Suprapubic skin (tissue), 4 donors: ENCODE measurements around the gene ZDHHC17. TPM values are rescaled to one million over a fixed set of nuclear protein-coding genes. Genes with fewer than 3 reads are reported as not detected.

Experiments used
- DNase-seq, 2 donors: peaks; one replicate each; pipeline ENCODE4 v3.0.0-alpha.2; 2019; ENCODE audit warnings: low spot score in 2 of 2
- H3K27ac ChIP-seq: fragments of 200-600 bp; sonication (generic); one replicate; pipeline ENCODE4 v1.5.1; 2019
- H3K27me3 ChIP-seq: fragments of 200-600 bp; sonication (generic); one replicate; pipeline ENCODE4 v1.5.1; 2019
- H3K36me3 ChIP-seq: fragments of 200-600 bp; sonication (generic); one replicate; pipeline ENCODE4 v1.5.1; 2019
- H3K4me1 ChIP-seq: fragments of 200-600 bp; sonication (generic); one replicate; pipeline ENCODE4 v1.5.1; 2019
- H3K4me3 ChIP-seq: fragments of 200-600 bp; sonication (generic); one replicate; pipeline ENCODE4 v1.5.1; 2019; ENCODE audit warnings: mild to moderate bottlenecking
- H3K9me3 ChIP-seq: fragments of 200-600 bp; sonication (generic); one replicate; pipeline ENCODE4 v1.5.1; 2019
- EP300 ChIP-seq: sonication (generic); formaldehyde crosslinking; IDR thresholded peaks from one replicate; pipeline ENCODE4 v1.6.1; 2017; ENCODE audit warnings: antibody characterized with exemption
- POLR2A ChIP-seq, 2 donors: fragments of 450-650 bp; IDR thresholded peaks; one replicate each; pipeline ENCODE4 v1.6.1; 2017; ENCODE audit warnings: antibody characterized with exemption in 2 of 2, mild to moderate bottlenecking in 2 of 2, moderate library complexity in 2 of 2
- POLR2AphosphoS5 ChIP-seq, 3 donors: sonication (generic); formaldehyde crosslinking; IDR thresholded peaks; one replicate each; pipeline ENCODE4 v1.6.1; 2017; ENCODE audit warnings: antibody characterized with exemption in 3 of 3
- whole genome bisulfite sequencing: methylation state at CpG from one replicate; pipeline ENCODE4 v1.1.5; 2018; 5-methylcytosine and 5-hydroxymethylcytosine counted together
- total RNA-seq, 4 donors: library from RNA; depleted of rRNA; stranded (reverse); fragments of >200 nt; gene quantifications; one replicate each; pipeline ENCODE4 v1.1.0, GENCODE V29; 2016
- TF ChIP-seq, protein P1 (sequence below), 2 donors: fragments of 200-600 bp in 1 of 2; fragments of 450-650 bp in 1 of 2; sonication (generic) in 1 of 2; IDR thresholded peaks; one replicate each; pipeline ENCODE4 v1.5.1; 2016 to 2019; ENCODE audit warnings: antibody characterized with exemption in 2 of 2, mild to moderate bottlenecking in 1 of 2, moderate library complexity in 1 of 2

ZDHHC17 gene
- total RNA-seq, 4 donors from 2014 or later = 10.5 to 54.8 (median 19.9) TPM

DNA sequence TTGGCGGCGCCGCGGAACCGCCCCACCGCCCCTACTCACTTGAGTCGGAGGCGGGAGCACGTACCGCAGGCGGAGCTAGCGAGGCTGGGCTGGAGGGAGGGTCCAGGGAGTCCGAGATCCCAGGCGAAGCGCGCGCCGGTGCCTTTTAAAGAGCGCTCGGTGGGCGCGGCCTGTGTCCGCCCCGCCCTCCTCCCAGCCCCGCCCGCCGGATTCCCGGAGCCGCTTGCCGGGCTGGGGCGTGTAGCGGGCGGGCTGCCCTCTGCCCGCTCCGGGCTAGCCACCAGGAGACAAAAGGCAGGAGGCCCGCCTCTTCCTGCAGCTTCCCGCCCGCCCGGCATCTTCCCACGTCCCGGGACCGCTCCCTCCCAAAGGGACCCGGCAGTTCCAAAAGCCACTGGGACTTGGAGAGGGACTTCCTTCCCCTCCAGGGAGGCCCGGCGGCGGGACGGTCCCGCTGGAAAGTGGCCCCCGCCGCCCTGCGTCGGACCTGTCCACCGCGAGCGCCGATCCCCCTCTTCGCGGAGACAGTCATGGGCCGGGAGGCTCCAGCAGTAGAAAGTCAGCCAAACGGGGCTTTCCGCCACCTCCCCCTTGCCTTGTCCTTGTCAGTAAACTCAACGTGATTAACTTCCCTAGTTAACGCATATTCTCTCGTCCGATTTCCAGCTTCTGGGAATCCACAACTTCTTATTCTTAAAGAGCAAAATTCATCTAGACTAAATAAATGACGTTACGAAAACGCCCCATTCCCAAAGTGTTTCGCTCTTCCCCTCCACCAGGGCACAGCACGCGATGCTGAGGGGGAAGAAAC, 115.2 kb downstream of the ZDHHC17 start, which contains the start of gene CSRP2:
Gene CSRP2 (minus strand): TSS at position 121 of the 811 bp plus-strand sequence. CDS start 12,759 bp downstream, outside the sequence.
- Histone ChIP-seq H3K27me3 (no peaks in the 10 kb centered on the region), H3K27ac (peak within 1 kb of the TSS; percentile 88), H3K4me3 (peak within 1 kb of the TSS; percentile 58), H3K4me1 (peaks cover 26% of the 10 kb centered on the region), H3K36me3 (no peaks in the 10 kb centered on the region), H3K9me3 (no peaks in the 10 kb centered on the region)
- DNase-seq = peak; percentile 90 to 93
- TF ChIP-seq EP300 = no peak
- peak in 1 of 3 donors; percentile 29 for TF ChIP-seq POLR2AphosphoS5 (IDR thresholded peaks at IDR 0.05)
- TF ChIP-seq POLR2A (IDR thresholded peaks at IDR 0.05) = peak; percentile 22 to 57
- TF ChIP-seq, protein P1, sequence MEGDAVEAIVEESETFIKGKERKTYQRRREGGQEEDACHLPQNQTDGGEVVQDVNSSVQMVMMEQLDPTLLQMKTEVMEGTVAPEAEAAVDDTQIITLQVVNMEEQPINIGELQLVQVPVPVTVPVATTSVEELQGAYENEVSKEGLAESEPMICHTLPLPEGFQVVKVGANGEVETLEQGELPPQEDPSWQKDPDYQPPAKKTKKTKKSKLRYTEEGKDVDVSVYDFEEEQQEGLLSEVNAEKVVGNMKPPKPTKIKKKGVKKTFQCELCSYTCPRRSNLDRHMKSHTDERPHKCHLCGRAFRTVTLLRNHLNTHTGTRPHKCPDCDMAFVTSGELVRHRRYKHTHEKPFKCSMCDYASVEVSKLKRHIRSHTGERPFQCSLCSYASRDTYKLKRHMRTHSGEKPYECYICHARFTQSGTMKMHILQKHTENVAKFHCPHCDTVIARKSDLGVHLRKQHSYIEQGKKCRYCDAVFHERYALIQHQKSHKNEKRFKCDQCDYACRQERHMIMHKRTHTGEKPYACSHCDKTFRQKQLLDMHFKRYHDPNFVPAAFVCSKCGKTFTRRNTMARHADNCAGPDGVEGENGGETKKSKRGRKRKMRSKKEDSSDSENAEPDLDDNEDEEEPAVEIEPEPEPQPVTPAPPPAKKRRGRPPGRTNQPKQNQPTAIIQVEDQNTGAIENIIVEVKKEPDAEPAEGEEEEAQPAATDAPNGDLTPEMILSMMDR (IDR thresholded peaks at IDR 0.05) = peak; percentile 18 to 33
- 2% methylated on average over 45 of the region's 71 CpGs for WGBS

DNA sequence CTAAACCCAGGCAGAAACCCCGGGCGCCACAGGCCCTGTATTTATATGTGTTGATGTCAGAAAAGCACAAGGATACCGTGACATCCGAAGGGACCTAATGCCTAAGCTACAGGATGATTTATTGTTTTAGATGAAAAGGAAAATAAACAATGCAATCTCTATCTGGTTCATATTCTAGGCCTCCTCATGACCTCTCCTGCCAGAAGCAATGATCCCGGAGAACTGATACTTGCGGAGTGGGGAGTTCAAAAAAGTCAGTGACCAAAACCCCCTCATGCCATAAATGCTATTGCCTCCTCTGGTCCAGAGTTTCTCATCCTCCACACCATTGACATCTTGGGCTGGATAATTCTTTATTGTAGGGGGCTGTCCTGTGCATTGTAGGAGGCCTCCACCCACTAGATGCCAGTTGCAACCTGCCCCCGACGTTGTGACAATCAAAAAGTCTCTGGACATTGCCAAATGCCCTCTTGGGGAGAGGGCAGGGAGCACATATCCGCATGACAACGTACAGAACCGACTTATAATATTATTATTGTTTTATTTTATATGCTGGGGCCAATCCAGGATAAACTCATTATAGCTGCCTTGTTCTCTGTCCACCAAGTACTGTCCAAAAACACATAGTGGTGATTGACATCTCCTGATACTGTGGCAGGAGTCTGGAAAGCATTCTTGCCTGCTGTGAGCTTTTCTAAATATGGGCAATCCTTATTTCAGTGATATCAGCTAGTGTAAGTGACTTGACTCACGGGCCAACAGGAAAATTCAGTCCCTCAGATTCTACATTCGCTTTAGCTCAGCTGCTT, 116.0 kb downstream of the ZDHHC17 start:
- H3K27ac ChIP-seq = peak overlapping the region; percentile 88
- H3K27me3 ChIP-seq = no peaks in the 10 kb centered on the region
- 56% methylated on average over 13 of the region's 13 CpGs for WGBS
- no peak for DNase-seq
- peaks cover 26% of the 10 kb centered on the region for H3K4me1 ChIP-seq
- TF ChIP-seq POLR2A (IDR thresholded peaks at IDR 0.05) (no peak), POLR2AphosphoS5 (IDR thresholded peaks at IDR 0.05) (no peak)
- TF ChIP-seq, protein P1 (IDR thresholded peaks at IDR 0.05) = no peak
- no peaks in the 10 kb centered on the region for H3K36me3 ChIP-seq
- H3K4me3 ChIP-seq = peak overlapping the region; percentile 58
- no peaks in the 10 kb centered on the region for H3K9me3 ChIP-seq

DNA sequence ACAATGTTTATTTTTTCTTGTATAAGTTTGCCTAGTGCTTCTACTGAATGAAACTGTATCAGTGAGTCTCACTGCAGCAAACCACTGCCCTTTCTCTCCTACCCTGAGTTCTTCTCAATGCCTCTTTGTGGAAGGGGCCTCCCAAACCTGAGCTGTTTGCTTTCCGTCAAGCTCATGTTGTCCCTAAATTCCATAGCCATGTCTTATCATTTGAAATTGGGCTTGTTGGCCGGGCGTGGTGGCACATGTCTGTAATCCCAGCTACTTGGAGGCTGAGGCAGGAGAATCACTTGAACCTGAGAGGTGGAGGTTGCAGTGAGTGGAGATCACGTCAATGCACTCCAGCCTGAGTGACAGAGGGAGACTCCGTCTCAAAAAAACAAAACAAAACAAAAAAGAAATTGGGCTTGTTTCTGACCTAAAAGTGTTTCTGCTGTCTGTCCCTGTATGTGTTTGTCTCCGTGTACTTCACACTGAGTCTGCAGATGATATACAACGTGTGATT, 116.7 kb downstream of the ZDHHC17 start:
- H3K9me3 ChIP-seq = no peaks in the 10 kb centered on the region
- H3K4me1 ChIP-seq = peaks cover 24% of the 10 kb centered on the region
- TF ChIP-seq EP300 = no peak
- TF ChIP-seq, protein P1 (IDR thresholded peaks at IDR 0.05) = no peak
- no peak for TF ChIP-seq POLR2A (IDR thresholded peaks at IDR 0.05)
- TF ChIP-seq POLR2AphosphoS5 (IDR thresholded peaks at IDR 0.05) = no peak
- H3K27ac ChIP-seq = no peak overlapping the region
- H3K4me3 ChIP-seq = no peak overlapping the region
- DNase-seq = no peak
- H3K36me3 ChIP-seq = no peaks in the 10 kb centered on the region
- no peaks in the 10 kb centered on the region for H3K27me3 ChIP-seq
- WGBS = 89% methylated on average over 7 of the region's 7 CpGs

DNA sequence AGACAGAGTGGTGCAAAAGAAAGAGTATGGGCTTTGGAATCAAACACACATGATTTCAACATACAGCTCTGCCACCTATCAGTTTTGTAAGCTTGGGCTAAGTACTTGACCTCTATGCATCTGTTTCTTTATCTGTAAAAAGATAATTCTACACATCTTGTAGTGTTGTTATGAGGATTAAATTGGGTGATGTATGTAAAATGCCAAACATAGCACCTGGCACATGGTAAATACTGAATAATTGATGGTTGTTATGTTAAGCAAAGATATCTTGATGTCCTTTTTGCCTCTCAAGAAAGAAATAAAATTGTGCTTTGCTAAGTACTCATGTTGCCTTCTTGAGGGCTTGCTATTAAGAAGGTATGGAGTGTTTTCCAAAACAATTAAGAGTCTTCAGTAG, 117.2 kb downstream of the ZDHHC17 start:
- Histone ChIP-seq H3K4me3 (no peak overlapping the region), H3K9me3 (no peaks in the 10 kb centered on the region), H3K27me3 (no peaks in the 10 kb centered on the region), H3K27ac (no peak overlapping the region), H3K36me3 (no peaks in the 10 kb centered on the region), H3K4me1 (peaks cover 23% of the 10 kb centered on the region)
- DNase-seq = no peak
- TF ChIP-seq POLR2A (IDR thresholded peaks at IDR 0.05) (no peak), EP300 (no peak), POLR2AphosphoS5 (IDR thresholded peaks at IDR 0.05) (no peak)
- TF ChIP-seq, protein P1 (IDR thresholded peaks at IDR 0.05) = no peak

DNA sequence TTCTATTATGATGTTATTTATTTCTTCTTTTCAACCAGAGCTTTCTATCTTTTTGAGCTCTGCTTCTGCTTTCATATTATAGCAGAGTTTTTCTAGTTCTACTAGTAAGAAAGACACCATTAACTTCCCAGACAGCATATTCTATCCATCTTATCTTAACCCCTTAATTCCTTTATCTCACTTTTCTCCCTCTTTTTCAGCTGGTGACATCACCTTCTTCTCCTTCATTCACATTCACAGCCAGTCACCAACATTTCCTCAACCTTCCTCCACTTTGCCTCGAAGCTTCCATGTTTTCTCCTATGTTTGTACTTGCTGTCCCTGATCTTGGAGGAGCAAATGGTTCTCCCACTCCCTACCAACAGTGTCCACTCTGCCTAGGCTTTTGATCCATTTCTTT, 118.5 kb downstream of the ZDHHC17 start:
- Histone ChIP-seq H3K9me3 (no peaks in the 10 kb centered on the region), H3K27ac (no peak overlapping the region), H3K36me3 (no peaks in the 10 kb centered on the region), H3K4me1 (peaks cover 20% of the 10 kb centered on the region), H3K27me3 (no peaks in the 10 kb centered on the region), H3K4me3 (no peak overlapping the region)
- TF ChIP-seq POLR2AphosphoS5 (IDR thresholded peaks at IDR 0.05) (no peak), EP300 (no peak), POLR2A (IDR thresholded peaks at IDR 0.05) (no peak)
- TF ChIP-seq, protein P1 (IDR thresholded peaks at IDR 0.05) = no peak
- WGBS = 87% methylated on average over 1 of the region's 1 CpG
- no peak for DNase-seq
